ENCODE results near the gene SFR1.

Gene SFR1

DNA sequence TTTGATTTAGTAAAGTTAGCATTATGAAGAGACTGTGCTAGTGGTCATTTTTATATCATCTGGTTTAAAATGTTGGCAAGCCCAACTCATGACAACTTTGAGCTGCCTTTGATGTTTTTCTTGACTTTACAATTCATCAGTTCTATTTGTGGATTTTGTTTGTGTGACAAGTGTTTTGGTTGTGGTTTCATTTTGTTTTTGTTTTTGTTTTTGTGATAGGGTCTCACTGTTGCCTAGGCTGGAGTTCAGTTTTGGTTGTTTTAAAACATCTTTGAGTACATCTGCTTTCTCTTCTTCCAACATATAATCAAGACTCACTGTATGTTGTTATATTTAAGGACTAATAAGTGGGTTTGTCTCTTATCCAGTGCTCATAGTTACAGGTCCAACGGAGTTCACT, 17.6 kb upstream of the SFR1 start:
- H3K27me3 ChIP-seq (ENCODE audit: control insufficient read depth, insufficient read depth, low read length, poor library complexity, severe bottlenecking): no peaks in the 10 kb centered on the region
- 0% methylated on average over 1 of the region's 1 CpG for WGBS, 2 experiments

DNA sequence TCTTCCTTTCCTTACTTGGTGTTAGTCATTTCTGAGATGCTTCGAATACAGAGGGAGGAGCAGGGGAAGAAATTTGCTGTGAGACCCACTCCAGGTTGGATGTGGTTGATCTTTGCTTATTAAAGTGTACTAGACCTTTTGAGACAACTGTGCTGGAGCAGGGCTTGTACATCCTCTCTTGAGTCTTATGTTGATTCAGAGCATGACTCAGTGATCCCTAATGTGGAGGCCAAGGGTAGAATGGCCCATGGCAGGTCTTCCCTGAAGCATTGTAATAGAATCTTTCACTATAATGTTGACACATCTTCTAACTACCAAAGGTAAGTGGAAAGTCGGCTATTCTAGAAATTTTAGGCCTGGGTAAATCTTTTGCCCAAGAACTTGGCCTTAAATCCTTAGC, 17.0 kb upstream of the SFR1 start:
- H3K36me3 ChIP-seq (ENCODE audit: control insufficient read depth, insufficient read depth, low read length): no peaks in the 10 kb centered on the region
- WGBS, 2 experiments: 93 to 97% methylated on average over 2 of the region's 2 CpGs
- no peak overlapping the region for H3K4me3 ChIP-seq (ENCODE audit: insufficient read depth, low read depth, low read length)
- no peaks in the 10 kb centered on the region for H3K9me3 ChIP-seq (ENCODE audit: control insufficient read depth, low read length)
- H3K27ac ChIP-seq (ENCODE audit: insufficient read depth, low read depth, low read length, poor library complexity, severe bottlenecking): no peak overlapping the region
- H3K4me1 ChIP-seq (ENCODE audit: control insufficient read depth, insufficient read depth, low read length): no peaks in the 10 kb centered on the region
- H3K27me3 ChIP-seq (ENCODE audit: control insufficient read depth, insufficient read depth, low read length, poor library complexity, severe bottlenecking): no peaks in the 10 kb centered on the region

More for the DNA sequence above, 17.6 kb upstream of the SFR1 start:
- H3K4me1 ChIP-seq (ENCODE audit: control insufficient read depth, insufficient read depth, low read length): no peaks in the 10 kb centered on the region
- no peak overlapping the region for H3K27ac ChIP-seq (ENCODE audit: insufficient read depth, low read depth, low read length, poor library complexity, severe bottlenecking)
- H3K36me3 ChIP-seq (ENCODE audit: control insufficient read depth, insufficient read depth, low read length): no peaks in the 10 kb centered on the region
- no peaks in the 10 kb centered on the region for H3K9me3 ChIP-seq (ENCODE audit: control insufficient read depth, low read length)
- H3K4me3 ChIP-seq (ENCODE audit: insufficient read depth, low read depth, low read length): no peak overlapping the region

DNA sequence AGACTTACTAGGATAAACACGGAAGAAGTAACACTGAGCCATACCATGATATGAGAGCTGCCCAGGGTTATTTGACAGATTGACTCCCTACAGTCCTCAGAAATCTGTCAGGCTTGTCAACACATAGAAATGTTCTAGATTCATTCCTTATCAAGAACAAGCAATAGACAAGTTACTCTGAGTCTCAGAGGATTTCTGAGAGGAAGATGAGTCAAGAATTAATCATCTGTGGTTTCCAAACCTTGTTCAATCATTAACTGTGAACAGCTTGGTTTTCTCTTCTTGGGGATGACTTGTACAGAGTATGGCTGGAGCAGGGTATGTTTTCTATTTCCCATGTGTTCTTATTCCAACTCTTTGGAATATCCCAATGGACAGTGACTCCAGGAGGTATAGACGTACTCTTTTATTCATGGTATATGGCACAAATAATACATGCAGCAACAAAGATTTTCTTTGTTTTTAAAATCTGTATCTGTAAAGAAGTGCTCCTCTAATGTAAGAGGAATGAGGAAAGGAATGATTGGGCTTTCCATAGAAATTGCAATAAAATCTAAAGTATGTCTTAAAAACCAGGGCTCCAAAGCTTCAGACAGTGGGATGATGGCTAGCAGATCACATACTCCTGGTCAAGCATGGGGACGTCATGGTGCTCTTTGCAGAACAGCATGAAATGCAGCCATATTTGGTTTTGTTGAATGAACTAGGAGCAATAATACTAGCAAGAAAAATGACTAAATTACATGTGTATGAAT, 11.9 kb upstream of the SFR1 start:
- WGBS, 2 experiments: 94 to 97% methylated on average over 2 to 3 of the region's 3 CpGs
- Histone ChIP-seq H3K27me3 (ENCODE audit: control insufficient read depth, insufficient read depth, low read length, poor library complexity, severe bottlenecking) (no peaks in the 10 kb centered on the region), H3K36me3 (ENCODE audit: control insufficient read depth, insufficient read depth, low read length) (no peaks in the 10 kb centered on the region), H3K27ac (ENCODE audit: insufficient read depth, low read depth, low read length, poor library complexity, severe bottlenecking) (no peak overlapping the region), H3K4me1 (ENCODE audit: control insufficient read depth, insufficient read depth, low read length) (no peaks in the 10 kb centered on the region), H3K9me3 (ENCODE audit: control insufficient read depth, low read length) (no peaks in the 10 kb centered on the region), H3K4me3 (ENCODE audit: insufficient read depth, low read depth, low read length) (no peak overlapping the region)

DNA sequence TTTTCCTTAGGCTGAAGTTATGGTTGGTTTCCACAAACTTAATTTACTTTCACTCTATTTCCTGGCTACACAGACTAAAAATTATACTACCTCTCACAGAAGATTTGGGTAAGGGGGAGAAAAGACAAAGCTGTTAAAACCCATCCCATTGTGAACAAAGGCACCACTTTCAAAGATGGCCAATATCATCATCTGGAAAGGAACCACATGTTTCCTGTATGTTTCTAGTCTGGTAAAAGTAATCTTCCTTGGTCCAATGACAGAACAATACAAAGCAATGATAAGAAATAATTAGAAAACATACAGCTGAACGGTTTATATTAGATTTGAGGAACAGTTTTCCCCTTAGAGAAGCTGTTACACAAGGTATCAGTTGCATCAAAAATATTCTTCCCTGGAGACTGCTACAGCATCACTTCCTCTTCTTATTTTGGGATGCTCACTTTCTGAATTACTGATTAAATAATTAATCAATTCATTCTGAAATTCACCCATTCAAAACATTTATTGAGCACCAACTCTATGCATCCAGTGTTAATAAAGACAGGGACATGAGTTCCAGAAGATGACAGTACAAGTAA, 8.5 kb upstream of the SFR1 start:
- 60 to 94% methylated on average over 1 of the region's 1 CpG for WGBS, 2 experiments
- H3K27me3 ChIP-seq (ENCODE audit: control insufficient read depth, insufficient read depth, low read length, poor library complexity, severe bottlenecking): no peaks in the 10 kb centered on the region

DNA sequence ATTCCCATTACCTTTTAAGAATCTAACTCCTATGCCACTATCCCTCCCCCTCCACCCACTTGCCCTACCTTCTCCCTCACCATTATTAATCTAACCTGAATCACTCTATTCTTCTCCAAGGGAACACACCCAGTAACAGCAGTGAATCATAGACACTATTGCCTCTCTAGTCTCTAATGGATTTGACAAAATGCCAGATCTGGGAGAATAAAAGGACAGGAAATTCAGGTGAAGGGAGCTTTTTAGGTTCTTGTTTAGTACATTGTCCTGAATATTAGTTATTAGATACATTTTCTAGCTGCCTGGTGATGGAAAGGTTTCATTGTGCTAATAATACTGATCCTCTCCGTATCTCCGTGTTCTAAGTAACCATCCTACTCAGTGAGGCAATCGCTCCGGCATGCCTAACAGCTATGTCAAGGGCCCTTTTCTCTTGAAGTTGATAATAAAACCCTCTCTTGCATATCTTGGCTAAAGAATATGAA, 4.1 kb upstream of the SFR1 start:
- Histone ChIP-seq H3K9me3 (ENCODE audit: control insufficient read depth, low read length) (no peaks in the 10 kb centered on the region), H3K36me3 (ENCODE audit: control insufficient read depth, insufficient read depth, low read length) (no peaks in the 10 kb centered on the region), H3K27ac (ENCODE audit: insufficient read depth, low read depth, low read length, poor library complexity, severe bottlenecking) (no peak overlapping the region), H3K4me1 (ENCODE audit: control insufficient read depth, insufficient read depth, low read length) (peaks cover 2% of the 10 kb centered on the region), H3K27me3 (ENCODE audit: control insufficient read depth, insufficient read depth, low read length, poor library complexity, severe bottlenecking) (no peaks in the 10 kb centered on the region), H3K4me3 (ENCODE audit: insufficient read depth, low read depth, low read length) (no peak overlapping the region)
- WGBS, 2 experiments: 99% methylated on average over 4 of the region's 4 CpGs; no CpG with 5 or more reads in 1 of the 2 experiments

More for the DNA sequence above, 8.5 kb upstream of the SFR1 start:
- Histone ChIP-seq H3K27ac (ENCODE audit: insufficient read depth, low read depth, low read length, poor library complexity, severe bottlenecking) (no peak overlapping the region), H3K4me1 (ENCODE audit: control insufficient read depth, insufficient read depth, low read length) (no peaks in the 10 kb centered on the region), H3K9me3 (ENCODE audit: control insufficient read depth, low read length) (no peaks in the 10 kb centered on the region), H3K4me3 (ENCODE audit: insufficient read depth, low read depth, low read length) (no peak overlapping the region), H3K36me3 (ENCODE audit: control insufficient read depth, insufficient read depth, low read length) (no peaks in the 10 kb centered on the region)

DNA sequence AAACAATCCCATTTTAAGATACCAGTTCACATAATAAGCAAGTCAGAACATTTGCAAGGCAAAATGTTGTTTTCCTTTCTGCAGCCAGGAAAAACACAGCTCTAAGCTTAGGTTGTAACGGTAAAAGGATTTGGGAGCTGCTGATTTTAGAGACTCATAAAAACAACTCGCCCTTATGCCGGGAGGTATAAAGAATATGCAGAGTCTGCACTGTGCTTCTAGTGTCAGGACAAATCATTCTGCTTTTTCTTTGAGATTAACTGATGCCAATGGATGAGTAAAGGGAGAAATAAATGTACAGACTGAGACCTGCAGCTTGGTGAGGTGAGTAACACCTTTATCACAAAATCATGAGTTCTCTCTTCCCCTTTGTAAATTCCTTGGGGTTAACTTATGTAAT, 2.0 kb upstream of the SFR1 start:
- Histone ChIP-seq H3K36me3 (ENCODE audit: control insufficient read depth, insufficient read depth, low read length) (no peaks in the 10 kb centered on the region), H3K9me3 (ENCODE audit: control insufficient read depth, low read length) (no peaks in the 10 kb centered on the region), H3K4me1 (ENCODE audit: control insufficient read depth, insufficient read depth, low read length) (peaks cover 8% of the 10 kb centered on the region), H3K27me3 (ENCODE audit: control insufficient read depth, insufficient read depth, low read length, poor library complexity, severe bottlenecking) (no peaks in the 10 kb centered on the region), H3K27ac (ENCODE audit: insufficient read depth, low read depth, low read length, poor library complexity, severe bottlenecking) (no peak overlapping the region), H3K4me3 (ENCODE audit: insufficient read depth, low read depth, low read length) (no peak overlapping the region)
- WGBS, 2 experiments: 90 to 93% methylated on average over 3 of the region's 3 CpGs

DNA sequence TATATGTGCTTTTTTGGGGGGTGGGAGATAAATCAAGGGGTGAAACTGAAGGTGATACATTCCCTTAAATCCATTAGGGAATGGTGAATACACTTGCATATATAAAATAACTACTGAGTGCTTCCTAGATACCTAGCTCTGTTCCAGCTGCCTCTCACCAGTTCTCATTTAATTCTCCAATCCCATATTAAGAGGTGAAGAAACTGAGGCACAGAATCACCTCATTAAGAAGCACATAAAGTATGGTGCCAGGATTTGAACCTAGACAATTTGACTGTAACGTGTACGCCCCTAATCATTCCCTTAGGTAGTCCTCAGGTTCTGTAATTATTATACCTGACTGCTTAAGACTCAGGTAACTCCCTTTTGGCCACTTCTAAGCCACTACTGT, 1.5 kb upstream of the SFR1 start:
- Histone ChIP-seq H3K27me3 (ENCODE audit: control insufficient read depth, insufficient read depth, low read length, poor library complexity, severe bottlenecking) (no peaks in the 10 kb centered on the region), H3K27ac (ENCODE audit: insufficient read depth, low read depth, low read length, poor library complexity, severe bottlenecking) (no peak overlapping the region), H3K4me1 (ENCODE audit: control insufficient read depth, insufficient read depth, low read length) (peaks cover 8% of the 10 kb centered on the region), H3K36me3 (ENCODE audit: control insufficient read depth, insufficient read depth, low read length) (no peaks in the 10 kb centered on the region), H3K4me3 (ENCODE audit: insufficient read depth, low read depth, low read length) (peak overlapping the region; percentile 56), H3K9me3 (ENCODE audit: control insufficient read depth, low read length) (no peaks in the 10 kb centered on the region)
- 67 to 77% methylated on average over 2 of the region's 2 CpGs for WGBS, 2 experiments

DNA sequence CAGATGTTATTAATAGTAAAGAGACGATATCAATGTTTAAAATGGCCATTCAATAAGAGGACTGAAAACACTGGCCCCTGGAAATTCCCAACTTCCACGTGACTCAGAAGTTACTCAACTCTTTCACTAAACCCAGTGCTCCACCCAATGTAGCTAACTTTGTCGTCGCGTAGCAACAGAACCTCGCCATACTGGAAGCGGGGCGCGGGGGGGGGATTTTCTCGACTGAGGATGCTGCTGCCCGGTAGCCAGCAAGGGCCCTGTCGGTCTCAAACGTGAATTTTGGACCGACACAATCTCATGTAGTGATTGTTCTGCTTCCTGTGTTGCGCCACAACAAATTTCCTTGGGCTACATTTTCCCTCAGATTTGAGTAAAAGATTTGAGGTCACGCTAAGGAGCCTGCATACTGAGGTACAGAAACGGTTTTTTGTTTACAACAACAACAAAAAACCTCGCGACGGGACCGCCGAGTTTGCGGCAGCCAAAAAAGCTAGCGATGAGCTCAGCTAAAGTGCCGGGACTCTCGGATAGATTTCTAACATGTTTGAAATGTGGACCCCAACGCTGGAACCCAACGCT, 977 bp upstream of the SFR1 start:
- Histone ChIP-seq H3K27ac (ENCODE audit: insufficient read depth, low read depth, low read length, poor library complexity, severe bottlenecking) (peak overlapping the region; percentile 100), H3K9me3 (ENCODE audit: control insufficient read depth, low read length) (no peaks in the 10 kb centered on the region), H3K4me1 (ENCODE audit: control insufficient read depth, insufficient read depth, low read length) (peaks cover 8% of the 10 kb centered on the region), H3K4me3 (ENCODE audit: insufficient read depth, low read depth, low read length) (peak overlapping the region; percentile 56), H3K27me3 (ENCODE audit: control insufficient read depth, insufficient read depth, low read length, poor library complexity, severe bottlenecking) (no peaks in the 10 kb centered on the region), H3K36me3 (ENCODE audit: control insufficient read depth, insufficient read depth, low read length) (no peaks in the 10 kb centered on the region)
- 3% methylated on average over 28 of the region's 28 CpGs for WGBS, 2 experiments

DNA sequence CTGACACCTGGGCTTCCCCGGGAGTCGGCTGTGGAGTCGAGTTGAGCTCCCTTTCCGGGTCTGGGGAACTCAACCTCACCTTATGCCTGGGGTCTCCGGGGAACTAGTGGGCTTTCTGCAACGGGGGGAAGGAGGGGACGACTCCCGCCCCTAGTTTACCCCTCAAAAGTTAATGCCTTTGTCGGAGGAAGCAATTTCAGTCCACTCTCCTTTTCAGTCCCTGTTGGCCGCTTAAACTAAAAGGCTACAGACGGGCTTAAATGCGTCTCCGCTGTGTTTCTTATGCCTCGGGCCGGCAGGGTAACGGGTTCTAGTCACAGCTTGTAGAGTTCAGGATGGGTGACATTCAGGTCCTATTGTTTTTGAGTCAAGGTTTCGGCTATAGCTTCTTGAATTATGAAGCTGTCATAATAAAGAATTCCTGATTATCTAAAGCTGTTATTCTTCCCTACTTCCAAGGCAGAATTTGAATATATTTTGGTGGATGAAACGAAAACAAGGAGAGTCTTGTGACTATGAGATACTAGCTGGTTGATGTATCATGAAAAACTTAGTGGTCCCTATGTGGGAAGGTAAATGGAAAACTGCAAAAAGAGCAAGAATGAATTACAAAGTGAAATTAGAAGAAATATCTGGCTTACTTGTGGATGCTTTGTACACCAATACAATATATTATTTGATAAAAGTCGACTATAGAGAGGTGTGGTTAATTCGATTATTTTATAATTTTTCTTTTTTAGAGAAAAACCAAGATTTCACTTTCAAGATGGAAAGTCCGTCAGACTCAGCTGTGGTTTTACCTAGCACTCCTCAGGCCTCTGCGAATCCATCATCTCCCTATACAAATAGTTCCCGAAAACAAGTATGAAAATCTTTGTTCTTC, 495 bp downstream of the SFR1 start:
- no peaks in the 10 kb centered on the region for H3K27me3 ChIP-seq (ENCODE audit: control insufficient read depth, insufficient read depth, low read length, poor library complexity, severe bottlenecking)
- 13 to 19% methylated on average over 20 to 22 of the region's 23 CpGs for WGBS, 2 experiments

More for the DNA sequence above, 495 bp downstream of the SFR1 start:
- H3K27ac ChIP-seq (ENCODE audit: insufficient read depth, low read depth, low read length, poor library complexity, severe bottlenecking): peak overlapping the region; percentile 94
- H3K4me3 ChIP-seq (ENCODE audit: insufficient read depth, low read depth, low read length): peak overlapping the region; percentile 93
- H3K4me1 ChIP-seq (ENCODE audit: control insufficient read depth, insufficient read depth, low read length): peaks cover 11% of the 10 kb centered on the region
- no peaks in the 10 kb centered on the region for H3K9me3 ChIP-seq (ENCODE audit: control insufficient read depth, low read length)
- no peaks in the 10 kb centered on the region for H3K36me3 ChIP-seq (ENCODE audit: control insufficient read depth, insufficient read depth, low read length)
